ENCODE measurements around the gene MYO7B. TPM values are rescaled to one million over a fixed set of nuclear protein-coding genes. Genes with fewer than 3 reads are reported as not detected.

MYO7B gene
- total and polyA plus RNA-seq, 2 experiments from 2014 or later, result 17.6 to 20.1 TPM

- Histone ChIP-seq H2AFZ (no peak overlapping the region), H3K4me2 (no peak overlapping the region), H3K79me2 (no peaks in the 10 kb centered on the region), H3K36me3 (replicated peaks; ENCODE audit: insufficient read depth, low read depth) (no peaks in the 10 kb centered on the region), H3K4me3 (no peak overlapping the region), H3K27ac (no peak overlapping the region), H3K9me2 (replicated peaks; ENCODE audit: insufficient read depth) (no peaks in the 10 kb centered on the region), H3K27me3 (no peaks in the 10 kb centered on the region), H3K9me3 (ENCODE audit: low read depth) (no peaks in the 10 kb centered on the region), H3K4me1 (ENCODE audit: insufficient read depth) (peaks cover 11% of the 10 kb centered on the region), H4K20me1 (ENCODE audit: insufficient read depth, poor library complexity, severe bottlenecking) (no peaks in the 10 kb centered on the region)
- TF ChIP-seq CTCF (IDR thresholded peaks at IDR 0.05; ENCODE audit: poor library complexity), result no peak
- TF ChIP-seq EZH2phosphoT487 (IDR thresholded peaks at IDR 0.05; ENCODE audit: low read depth, severe bottlenecking, unreplicated experiment), result no peak
- no peak for TF ChIP-seq EZH2 (IDR thresholded peaks at IDR 0.05; ENCODE audit: borderline replicate concordance)
- WGBS (ENCODE audit: low lambda C conversion rate, missing lambda C conversion rate), result 94% methylated on average over 1 of the region's 1 CpG
- no peak for DNase-seq (ENCODE audit: low spot score)
These were observed 10.3 kb downstream of the MYO7B start for GRCh38 chr2:127545796-127546195.

DNA sequence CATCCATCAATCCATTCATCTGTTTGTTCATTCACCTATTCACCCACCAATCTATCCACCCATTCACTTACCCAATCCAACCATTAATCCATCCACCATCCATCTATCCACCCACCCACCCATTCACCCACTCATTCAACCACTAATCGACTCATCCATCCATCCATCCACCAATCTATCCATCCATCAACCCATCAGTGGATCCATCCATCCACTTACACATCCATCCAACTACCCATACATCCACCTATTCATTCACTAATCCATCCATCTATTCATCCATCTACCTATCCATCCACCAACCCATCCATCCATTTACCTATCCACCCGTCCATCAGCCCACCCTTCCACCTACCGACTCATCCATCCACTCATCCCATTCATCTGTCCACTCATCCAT, 11.3 kb downstream of the MYO7B start:
- no peak for DNase-seq (ENCODE audit: low spot score)
- TF ChIP-seq EZH2 (IDR thresholded peaks at IDR 0.05; ENCODE audit: borderline replicate concordance) (no peak), CTCF (IDR thresholded peaks at IDR 0.05; ENCODE audit: poor library complexity) (no peak), EZH2phosphoT487 (IDR thresholded peaks at IDR 0.05; ENCODE audit: low read depth, severe bottlenecking, unreplicated experiment) (no peak)
- no peak overlapping the region for H3K27ac ChIP-seq
- WGBS (ENCODE audit: low lambda C conversion rate, missing lambda C conversion rate), result 84% methylated on average over 3 of the region's 3 CpGs
- H2AFZ ChIP-seq, result no peak overlapping the region
- H3K9me2 ChIP-seq (replicated peaks; ENCODE audit: insufficient read depth), result no peaks in the 10 kb centered on the region
- H3K9me3 ChIP-seq (ENCODE audit: low read depth), result no peaks in the 10 kb centered on the region
- H3K79me2 ChIP-seq, result no peaks in the 10 kb centered on the region
- no peak overlapping the region for H3K4me2 ChIP-seq
- H3K36me3 ChIP-seq (replicated peaks; ENCODE audit: insufficient read depth, low read depth), result no peaks in the 10 kb centered on the region
- H4K20me1 ChIP-seq (ENCODE audit: insufficient read depth, poor library complexity, severe bottlenecking), result no peaks in the 10 kb centered on the region
- H3K4me3 ChIP-seq, result no peak overlapping the region
- peaks cover 9% of the 10 kb centered on the region for H3K4me1 ChIP-seq (ENCODE audit: insufficient read depth)
- no peaks in the 10 kb centered on the region for H3K27me3 ChIP-seq

DNA sequence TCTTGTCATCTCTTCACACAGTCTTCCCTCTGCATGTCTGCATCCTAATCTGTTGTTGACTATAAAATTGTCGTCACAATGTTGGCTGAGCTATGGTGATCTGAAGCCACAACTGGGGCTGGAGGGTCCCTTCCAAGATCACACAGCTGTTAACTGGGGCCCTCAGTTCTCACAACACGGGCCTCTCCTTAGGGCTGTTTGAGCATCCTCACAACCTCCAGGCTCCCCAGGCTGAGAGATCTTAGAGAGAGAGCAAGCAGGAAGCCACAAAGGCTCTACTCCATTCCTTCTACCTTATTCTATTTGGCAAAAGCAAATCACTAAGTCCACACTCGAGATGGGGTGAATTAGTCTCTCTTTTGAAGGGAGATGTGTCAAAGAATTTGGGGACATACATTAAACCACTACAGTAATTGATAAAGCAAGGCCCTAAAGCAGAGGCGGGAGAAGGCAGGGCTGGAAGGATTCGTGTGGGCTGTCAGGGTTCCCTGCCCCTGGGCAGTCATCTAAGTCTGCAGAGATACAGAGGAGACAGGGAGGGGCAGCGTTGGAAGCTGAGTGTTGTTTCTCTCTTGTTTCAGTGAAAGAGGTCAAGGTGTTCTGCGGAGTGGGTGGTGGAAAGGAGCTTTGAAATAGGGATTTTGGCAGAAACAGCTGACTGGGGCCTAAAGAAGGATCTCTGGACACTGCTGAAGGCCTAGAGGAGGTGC, 15.9 kb downstream of the MYO7B start:
- DNase-seq (ENCODE audit: low spot score), result no peak
- Histone ChIP-seq H3K4me1 (ENCODE audit: insufficient read depth) (no peaks in the 10 kb centered on the region), H3K27me3 (no peaks in the 10 kb centered on the region), H3K4me2 (no peak overlapping the region), H3K9me3 (ENCODE audit: low read depth) (no peaks in the 10 kb centered on the region), H3K27ac (no peak overlapping the region), H3K79me2 (no peaks in the 10 kb centered on the region), H3K36me3 (replicated peaks; ENCODE audit: insufficient read depth, low read depth) (no peaks in the 10 kb centered on the region), H4K20me1 (ENCODE audit: insufficient read depth, poor library complexity, severe bottlenecking) (no peaks in the 10 kb centered on the region), H3K9me2 (replicated peaks; ENCODE audit: insufficient read depth) (no peaks in the 10 kb centered on the region), H3K4me3 (no peak overlapping the region), H2AFZ (no peak overlapping the region)
- 75% methylated on average over 7 of the region's 7 CpGs for WGBS (ENCODE audit: low lambda C conversion rate, missing lambda C conversion rate)
- TF ChIP-seq CTCF (IDR thresholded peaks at IDR 0.05; ENCODE audit: poor library complexity) (no peak), EZH2phosphoT487 (IDR thresholded peaks at IDR 0.05; ENCODE audit: low read depth, severe bottlenecking, unreplicated experiment) (no peak), EZH2 (IDR thresholded peaks at IDR 0.05; ENCODE audit: borderline replicate concordance) (no peak)

Measured in hepatocyte (in vitro differentiated cells).